Progenitor cell of endocrine pancreas (in vitro differentiated cells): ENCODE data around the gene GRID2. TPM values are rescaled to one million over a fixed set of nuclear protein-coding genes. Genes with fewer than 3 reads are reported as not detected.

Experiments
- DNase-seq: peaks from one replicate; pipeline ENCODE4 v3.0.0; 2021; ENCODE audit warnings: low spot score; ENCODE audit not compliant: unreplicated experiment
- H3K27ac Mint-ChIP-seq: 2 replicates; pipeline ENCODE4 v1.8.0; 2021; ENCODE audit warnings: mild to moderate bottlenecking, moderate library complexity, mixed read lengths
- H3K27me3 Mint-ChIP-seq: 2 replicates; pipeline ENCODE4 v1.8.0; 2021; ENCODE audit warnings: mixed read lengths
- H3K36me3 Mint-ChIP-seq: 2 replicates; pipeline ENCODE4 v1.8.0; 2022; ENCODE audit warnings: mixed read lengths; ENCODE audit not compliant: insufficient read depth
- H3K4me1 Mint-ChIP-seq: 2 replicates; pipeline ENCODE4 v1.8.0; 2021; ENCODE audit warnings: low read depth, mixed read lengths
- H3K4me3 Mint-ChIP-seq: 2 replicates; pipeline ENCODE4 v1.8.0; 2021; ENCODE audit warnings: low read depth, mild to moderate bottlenecking, moderate library complexity, mixed read lengths
- H3K9me3 Mint-ChIP-seq: 2 replicates; pipeline ENCODE4 v1.8.0; 2021; ENCODE audit warnings: low read depth, mixed read lengths
- total RNA-seq: library from RNA; stranded (reverse); gene quantifications from 2 replicates; pipeline ENCODE4 v1.2.1, GENCODE V29; 2021
- TF ChIP-seq, protein P1 (sequence below): fragments of 200-600 bp; sonication (generic); IDR thresholded peaks from one replicate; pipeline ENCODE4 v1.5.0; 2021; ENCODE audit warnings: antibody characterized with exemption, mild to moderate bottlenecking; ENCODE audit not compliant: unreplicated experiment

Gene GRID2
- total RNA-seq, 1 donor from 2014 or later: 0.69 TPM

- H3K4me1 Mint-ChIP-seq: no peaks in the 10 kb centered on the region
- H3K27me3 Mint-ChIP-seq: no peaks in the 10 kb centered on the region
- TF ChIP-seq, protein P1, sequence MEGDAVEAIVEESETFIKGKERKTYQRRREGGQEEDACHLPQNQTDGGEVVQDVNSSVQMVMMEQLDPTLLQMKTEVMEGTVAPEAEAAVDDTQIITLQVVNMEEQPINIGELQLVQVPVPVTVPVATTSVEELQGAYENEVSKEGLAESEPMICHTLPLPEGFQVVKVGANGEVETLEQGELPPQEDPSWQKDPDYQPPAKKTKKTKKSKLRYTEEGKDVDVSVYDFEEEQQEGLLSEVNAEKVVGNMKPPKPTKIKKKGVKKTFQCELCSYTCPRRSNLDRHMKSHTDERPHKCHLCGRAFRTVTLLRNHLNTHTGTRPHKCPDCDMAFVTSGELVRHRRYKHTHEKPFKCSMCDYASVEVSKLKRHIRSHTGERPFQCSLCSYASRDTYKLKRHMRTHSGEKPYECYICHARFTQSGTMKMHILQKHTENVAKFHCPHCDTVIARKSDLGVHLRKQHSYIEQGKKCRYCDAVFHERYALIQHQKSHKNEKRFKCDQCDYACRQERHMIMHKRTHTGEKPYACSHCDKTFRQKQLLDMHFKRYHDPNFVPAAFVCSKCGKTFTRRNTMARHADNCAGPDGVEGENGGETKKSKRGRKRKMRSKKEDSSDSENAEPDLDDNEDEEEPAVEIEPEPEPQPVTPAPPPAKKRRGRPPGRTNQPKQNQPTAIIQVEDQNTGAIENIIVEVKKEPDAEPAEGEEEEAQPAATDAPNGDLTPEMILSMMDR: no peak
- H3K9me3 Mint-ChIP-seq: no peaks in the 10 kb centered on the region
- no peak overlapping the region for H3K27ac Mint-ChIP-seq
- H3K36me3 Mint-ChIP-seq: no peaks in the 10 kb centered on the region
- DNase-seq: no peak
- no peak overlapping the region for H3K4me3 Mint-ChIP-seq
Measured at GRCh38 chr4:92477298-92477697, 173.5 kb downstream of the GRID2 start.

DNA sequence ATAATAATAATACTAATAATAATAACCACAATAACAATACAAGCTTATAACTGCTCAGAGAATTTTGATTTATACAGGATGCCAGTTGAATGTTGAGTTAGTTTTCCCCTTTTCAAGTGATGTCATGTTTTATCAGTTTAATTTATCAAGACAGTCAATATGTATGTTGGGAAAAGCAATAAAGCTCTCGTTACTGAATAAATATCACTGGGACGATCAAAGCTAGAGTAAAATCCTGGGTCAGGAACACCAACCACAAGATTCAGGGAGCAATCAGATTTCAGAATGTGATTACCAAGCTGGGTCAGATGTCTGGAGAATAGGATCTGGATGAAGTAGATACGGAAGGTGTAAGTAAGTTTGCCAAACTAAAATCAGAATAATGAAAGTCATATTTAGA lies 179.6 kb downstream of the GRID2 start:
- H3K4me3 Mint-ChIP-seq: no peak overlapping the region
- H3K27me3 Mint-ChIP-seq: no peaks in the 10 kb centered on the region
- H3K4me1 Mint-ChIP-seq: peaks cover 3% of the 10 kb centered on the region
- H3K9me3 Mint-ChIP-seq: no peaks in the 10 kb centered on the region
- no peak overlapping the region for H3K27ac Mint-ChIP-seq
- TF ChIP-seq, protein P1: no peak
- no peak for DNase-seq
- no peaks in the 10 kb centered on the region for H3K36me3 Mint-ChIP-seq

DNA sequence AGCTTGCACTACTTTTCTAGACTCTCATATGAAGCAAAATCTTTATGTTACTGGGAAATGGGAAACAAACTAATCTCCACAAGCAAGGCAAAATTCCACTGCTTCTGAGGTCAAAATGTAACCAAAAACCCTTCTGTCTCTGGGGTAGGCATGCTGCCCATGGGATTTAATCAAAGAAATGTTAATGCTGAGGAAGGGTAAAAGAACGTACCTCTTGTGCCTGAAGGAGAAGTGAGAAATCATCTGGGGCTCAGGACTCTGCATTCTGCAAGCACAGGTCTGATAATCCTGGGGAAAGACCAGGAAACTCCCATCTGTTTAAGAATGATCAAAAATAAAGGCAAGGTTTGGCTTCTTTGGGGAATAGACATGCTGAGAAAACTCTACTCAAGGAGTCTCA lies 184.7 kb downstream of the GRID2 start:
- no peak overlapping the region for H3K4me3 Mint-ChIP-seq
- no peaks in the 10 kb centered on the region for H3K36me3 Mint-ChIP-seq
- peaks cover under 1% of the 10 kb centered on the region for H3K4me1 Mint-ChIP-seq
- no peaks in the 10 kb centered on the region for H3K27me3 Mint-ChIP-seq
- H3K9me3 Mint-ChIP-seq: no peaks in the 10 kb centered on the region
- DNase-seq: no peak
- H3K27ac Mint-ChIP-seq: no peak overlapping the region
- TF ChIP-seq, protein P1: no peak

- Mint-ChIP-seq H3K9me3 (no peaks in the 10 kb centered on the region), H3K27ac (no peak overlapping the region), H3K4me1 (no peaks in the 10 kb centered on the region), H3K27me3 (no peaks in the 10 kb centered on the region), H3K36me3 (no peaks in the 10 kb centered on the region), H3K4me3 (no peak overlapping the region)
- DNase-seq: no peak
- TF ChIP-seq, protein P1: no peak
Measured at GRCh38 chr4:92497141-92497540, 193.4 kb downstream of the GRID2 start.

- no peak for DNase-seq
- no peaks in the 10 kb centered on the region for H3K27me3 Mint-ChIP-seq
- no peak overlapping the region for H3K4me3 Mint-ChIP-seq
- TF ChIP-seq, protein P1: no peak
- no peaks in the 10 kb centered on the region for H3K9me3 Mint-ChIP-seq
- H3K27ac Mint-ChIP-seq: no peak overlapping the region
- no peaks in the 10 kb centered on the region for H3K4me1 Mint-ChIP-seq
- no peaks in the 10 kb centered on the region for H3K36me3 Mint-ChIP-seq
Measured at GRCh38 chr4:92501456-92501855, 197.7 kb downstream of the GRID2 start.
